Epithelial cell of esophagus (primary cell): Measurements from ENCODE around the gene FOCAD.

Experiments used
- DNase-seq: peaks from one replicate; pipeline ENCODE4 v3.0.0; 2010; ENCODE audit warnings: low read depth
- H3K4me3 ChIP-seq: 2 replicates; pipeline ENCODE4 v1.5.1; 2011; ENCODE audit warnings: mild to moderate bottlenecking, low read length, control low read depth
- TF ChIP-seq, protein P1 (sequence below): IDR thresholded peaks from 2 replicates; pipeline ENCODE4 v1.5.1; 2011; ENCODE audit warnings: low read depth, mild to moderate bottlenecking, low read length, control low read depth, inconsistent platforms; ENCODE audit not compliant: insufficient read depth; ENCODE audit errors: missing control alignments

The FOCAD gene

DNA sequence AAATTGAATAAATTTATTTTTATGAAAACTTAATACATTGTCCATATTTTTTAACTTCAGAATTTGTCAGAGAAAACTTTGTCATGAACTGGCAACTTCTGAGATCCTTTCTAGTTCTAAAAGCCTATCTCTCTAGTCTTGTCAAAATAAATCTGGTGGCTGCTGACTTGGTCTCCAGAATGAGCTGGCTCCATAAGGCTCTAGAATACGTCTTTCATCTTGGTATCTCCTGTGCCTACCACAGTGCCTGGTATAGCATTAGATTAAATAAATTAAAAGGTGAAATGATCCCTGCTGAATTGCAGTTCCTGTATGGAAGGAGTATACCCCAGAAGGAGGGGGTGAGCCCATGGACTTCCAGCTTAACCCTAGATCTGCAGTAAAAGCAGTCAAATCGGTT, 2.6 kb upstream of the FOCAD start:
- DNase-seq, result no peak
- no peak overlapping the region for H3K4me3 ChIP-seq
- TF ChIP-seq, protein P1, sequence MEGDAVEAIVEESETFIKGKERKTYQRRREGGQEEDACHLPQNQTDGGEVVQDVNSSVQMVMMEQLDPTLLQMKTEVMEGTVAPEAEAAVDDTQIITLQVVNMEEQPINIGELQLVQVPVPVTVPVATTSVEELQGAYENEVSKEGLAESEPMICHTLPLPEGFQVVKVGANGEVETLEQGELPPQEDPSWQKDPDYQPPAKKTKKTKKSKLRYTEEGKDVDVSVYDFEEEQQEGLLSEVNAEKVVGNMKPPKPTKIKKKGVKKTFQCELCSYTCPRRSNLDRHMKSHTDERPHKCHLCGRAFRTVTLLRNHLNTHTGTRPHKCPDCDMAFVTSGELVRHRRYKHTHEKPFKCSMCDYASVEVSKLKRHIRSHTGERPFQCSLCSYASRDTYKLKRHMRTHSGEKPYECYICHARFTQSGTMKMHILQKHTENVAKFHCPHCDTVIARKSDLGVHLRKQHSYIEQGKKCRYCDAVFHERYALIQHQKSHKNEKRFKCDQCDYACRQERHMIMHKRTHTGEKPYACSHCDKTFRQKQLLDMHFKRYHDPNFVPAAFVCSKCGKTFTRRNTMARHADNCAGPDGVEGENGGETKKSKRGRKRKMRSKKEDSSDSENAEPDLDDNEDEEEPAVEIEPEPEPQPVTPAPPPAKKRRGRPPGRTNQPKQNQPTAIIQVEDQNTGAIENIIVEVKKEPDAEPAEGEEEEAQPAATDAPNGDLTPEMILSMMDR, result no peak

DNA sequence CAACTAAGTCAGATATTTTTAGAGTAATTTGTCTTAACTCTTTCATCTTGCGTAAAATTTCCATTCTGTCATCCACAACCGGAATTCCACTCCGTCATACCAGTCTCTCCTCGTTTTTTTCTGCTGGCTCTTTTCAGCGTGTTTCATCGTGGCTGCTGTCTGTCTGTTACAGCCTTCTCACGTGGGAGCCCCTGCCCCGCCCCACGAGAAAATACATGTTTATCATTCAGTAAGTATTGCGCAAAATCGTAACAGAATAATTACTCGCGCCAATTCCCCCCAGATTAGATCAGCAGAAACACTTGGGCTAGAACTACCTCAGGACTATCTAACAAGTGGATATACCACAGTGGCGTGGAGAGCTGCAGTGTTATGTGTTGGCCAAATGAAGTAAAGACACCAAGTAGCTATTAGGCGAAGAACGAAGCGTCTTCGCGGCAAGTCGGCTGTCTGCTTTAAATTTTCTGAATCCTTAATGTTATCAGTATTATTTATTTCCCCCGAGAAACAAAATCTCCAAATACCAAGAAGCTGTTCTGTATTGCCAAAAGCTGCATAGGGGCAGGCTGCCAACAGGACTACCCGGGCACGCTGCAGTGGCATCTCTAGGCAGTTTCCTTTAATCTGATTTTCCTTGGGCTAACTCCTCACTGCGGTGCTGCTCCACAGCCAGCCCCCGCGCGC, 566 bp upstream of the FOCAD start:
- TF ChIP-seq, protein P1, result no peak
- H3K4me3 ChIP-seq, result peak overlapping the region; percentile 74
- peak; percentile 69 for DNase-seq

DNA sequence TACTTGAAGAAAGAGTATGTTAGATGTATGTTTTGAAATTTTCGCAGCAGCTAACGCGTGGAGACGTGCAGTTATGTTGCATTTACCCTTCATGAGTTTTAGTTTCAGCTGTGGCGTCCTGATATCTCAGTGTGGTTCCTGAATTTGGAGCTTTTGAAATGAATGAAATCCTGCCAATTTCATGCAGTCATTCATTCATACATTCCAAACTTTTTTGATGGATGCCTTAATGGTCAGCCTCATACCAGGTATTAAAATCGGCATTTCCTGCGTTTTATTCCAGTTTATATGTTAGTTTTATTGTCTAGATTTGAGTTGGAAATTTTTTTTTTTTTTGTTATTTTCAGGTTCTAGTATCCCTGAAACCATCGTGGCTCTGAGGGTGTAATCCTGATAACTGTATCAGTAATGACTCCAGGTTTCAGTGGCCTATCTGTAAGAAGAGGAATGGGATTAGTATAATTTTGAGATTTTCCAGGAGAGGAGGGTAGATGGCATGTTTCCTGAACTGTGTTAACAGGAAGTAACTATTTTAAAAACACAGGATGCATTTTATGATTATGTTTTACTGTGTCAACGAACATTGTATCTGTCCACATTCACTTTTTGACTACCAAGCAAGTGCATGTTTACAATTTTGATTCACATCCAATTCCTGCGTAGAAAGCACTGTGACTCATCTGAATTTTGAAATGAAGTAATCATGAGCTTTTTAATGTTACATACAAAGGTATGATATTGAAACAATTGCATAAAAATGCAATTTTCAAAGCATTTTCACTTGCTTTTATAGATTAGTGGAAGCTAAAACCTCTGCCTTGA, 1.0 kb downstream of the FOCAD start:
- H3K4me3 ChIP-seq, result peak overlapping the region; percentile 81
- DNase-seq, result peak; percentile 82
- TF ChIP-seq, protein P1, result no peak

DNA sequence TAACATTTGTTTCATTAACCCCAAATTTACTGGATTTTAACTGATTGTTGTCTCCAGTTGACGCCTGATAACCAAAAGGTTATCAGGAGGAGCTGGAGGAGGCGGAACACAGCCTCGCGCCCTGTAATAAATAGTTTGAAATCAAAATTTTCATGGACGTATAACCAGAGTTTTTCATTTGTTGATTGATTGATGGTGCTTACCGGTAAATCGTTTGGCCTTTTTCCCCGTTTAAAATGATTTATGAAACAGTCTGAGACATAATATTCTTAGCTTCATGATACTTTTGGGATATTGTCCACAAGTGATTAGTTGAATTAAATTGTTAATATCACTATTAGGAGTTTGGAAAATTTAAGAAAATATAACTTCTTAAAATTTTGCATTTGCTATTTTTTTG, 1.7 kb downstream of the FOCAD start:
- TF ChIP-seq, protein P1, result no peak
- DNase-seq, result no peak
- H3K4me3 ChIP-seq, result no peak overlapping the region

DNA sequence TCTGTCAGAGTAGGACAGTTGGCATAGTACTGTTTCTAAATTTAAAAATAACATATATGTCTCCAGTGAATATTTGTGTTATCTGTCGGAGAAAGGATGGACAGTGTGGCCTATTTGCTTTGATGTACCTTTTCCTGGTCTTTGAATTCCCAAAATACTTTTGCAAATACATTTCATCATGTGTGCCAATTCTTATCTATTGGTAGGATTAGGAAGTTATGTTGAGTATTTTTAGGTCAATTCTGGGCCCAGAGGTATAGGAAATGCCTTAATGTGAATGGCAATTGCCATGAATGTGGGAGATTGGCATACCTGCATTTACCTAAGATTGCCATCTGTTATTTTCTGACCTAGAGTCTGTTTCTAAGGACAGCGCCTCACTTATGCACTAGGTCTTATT, 5.8 kb downstream of the FOCAD start:
- DNase-seq, result no peak
- TF ChIP-seq, protein P1, result no peak
- no peak overlapping the region for H3K4me3 ChIP-seq

DNA sequence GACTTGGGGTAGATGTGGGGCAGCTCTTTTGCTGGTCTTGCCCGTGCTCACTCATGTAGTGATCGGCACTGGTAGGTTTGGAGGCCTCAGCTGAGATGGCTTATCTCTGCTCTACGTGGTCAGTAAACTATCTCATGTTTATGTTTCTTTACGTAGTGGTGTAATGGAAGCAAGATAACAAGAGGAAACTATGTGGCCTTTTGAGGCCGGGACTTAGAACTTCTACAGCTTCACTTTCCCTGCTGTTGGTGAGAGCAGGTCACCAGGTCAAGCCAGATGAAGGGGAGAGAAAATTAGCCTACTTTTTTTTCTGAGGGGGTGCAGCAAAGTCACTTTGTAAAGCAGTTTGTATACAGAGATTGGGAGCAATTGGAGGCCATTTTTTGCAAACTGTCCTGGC, 8.5 kb downstream of the FOCAD start:
- TF ChIP-seq, protein P1, result no peak

More for the DNA sequence above, 8.5 kb downstream of the FOCAD start:
- H3K4me3 ChIP-seq, result no peak overlapping the region
- no peak for DNase-seq
